GM12878 (cell line): ENCODE results near the gene SERPINB3. TPM values are rescaled to one million over a fixed set of nuclear protein-coding genes. Genes with fewer than 3 reads are reported as not detected.

Experiments
- ATAC-seq: fragments of 200-7000 bp; cut with Tn5 transposase; 3 replicates; pipeline ENCODE4 v1.9.1; 2020; ENCODE audit warnings: mild to moderate bottlenecking, moderate library complexity
- BruUV-seq: library from RNA; stranded (reverse); fragments of 400-500 nt; replicated peaks from 2 replicates; lab custom pipeline; 2021; lab: Mats Ljungman, UMichigan
- CTCF ChIA-PET: fragments of 300-600 bp; sonication (Branson Sonifier 250); formaldehyde crosslinking; extraction: SDS; loops from one replicate; lab custom pipeline; 2021; ENCODE audit warnings: inconsistent platforms; lab: Yijun Ruan, JAX
- POLR2A ChIA-PET: fragments of 350-600 bp; formaldehyde crosslinking; extraction: SDS; loops from one replicate; lab custom pipeline; 2021; ENCODE audit warnings: inconsistent platforms; lab: Charles Lee
- RAD21 ChIA-PET: fragments of 300-600 bp; sonication (Branson Sonifier 250); formaldehyde crosslinking; loops from one replicate; lab custom pipeline; 2023; ENCODE audit warnings: antibody characterized with exemption; ENCODE audit not compliant: unreplicated experiment; lab: Charles Lee
- SMC1A ChIA-PET: fragments of 300-600 bp; sonication (Branson Sonifier 250); formaldehyde crosslinking; loops from one replicate; lab custom pipeline; 2023; ENCODE audit not compliant: unreplicated experiment, uncharacterized antibody; lab: Charles Lee
- DNase-seq: peaks from one replicate; pipeline ENCODE4 v3.0.0-alpha.2; 2011; ENCODE audit warnings: low read depth, low spot score
- FAIRE-seq: peaks from 3 replicates; lab custom pipeline; 2011; peaks lifted over from hg19 to GRCh38; lab: Jason Lieb, UNC
- H2AFZ ChIP-seq: 2 replicates; pipeline ENCODE4 v1.6.0; 2011; ENCODE audit warnings: low read depth, low read length, control low read depth; ENCODE audit not compliant: control insufficient read depth
- H3K27ac ChIP-seq: 2 replicates; pipeline ENCODE4 v1.5.1; 2011; ENCODE audit warnings: control low read depth; ENCODE audit not compliant: control insufficient read depth, insufficient read depth
- H3K27me3 ChIP-seq, 2 experiments: replicated peaks in 1 of 2; 2 replicates each; pipeline versions ENCODE4 v1.6.0 to v1.6.1; 2011; ENCODE audit warnings: low read length in 1 of 2; ENCODE audit not compliant: control insufficient read depth in 2 of 2, insufficient read depth in 2 of 2
- H3K36me3 ChIP-seq, 2 experiments: 2 replicates each; pipeline ENCODE4 v1.5.1; 2011; ENCODE audit warnings: low read length in 1 of 2; ENCODE audit not compliant: control insufficient read depth in 2 of 2, insufficient read depth in 2 of 2
- H3K4me1 ChIP-seq: 2 replicates; pipeline ENCODE4 v1.6.1; 2011; ENCODE audit warnings: mild to moderate bottlenecking, low read length, moderate library complexity, mixed read lengths; ENCODE audit not compliant: control insufficient read depth, insufficient read depth
- H3K4me2 ChIP-seq: 2 replicates; pipeline ENCODE4 v1.6.0; 2011; ENCODE audit warnings: control low read depth; ENCODE audit not compliant: control insufficient read depth, insufficient read depth
- H3K4me3 ChIP-seq: fragments of 200-600 bp; sonication (generic); 2 replicates; pipeline ENCODE4 v1.5.1; 2016
- H3K79me2 ChIP-seq: 2 replicates; pipeline ENCODE4 v1.6.0; 2011; ENCODE audit warnings: low read length; ENCODE audit not compliant: control insufficient read depth, insufficient read depth
- H3K9ac ChIP-seq: 2 replicates; pipeline ENCODE4 v1.8.0; 2011; ENCODE audit warnings: low read length, control low read depth, mixed read lengths; ENCODE audit not compliant: control insufficient read depth, insufficient read depth
- H3K9me3 ChIP-seq: replicated peaks from 3 replicates; pipeline ENCODE4 v1.5.1; 2011; ENCODE audit warnings: mild to moderate bottlenecking, low read length; ENCODE audit not compliant: control insufficient read depth, insufficient read depth
- H4K20me1 ChIP-seq: 2 replicates; pipeline ENCODE4 v1.6.0; 2011; ENCODE audit not compliant: control insufficient read depth, insufficient read depth
- BCLAF1 ChIP-seq: fragments of 450-650 bp; IDR thresholded peaks from 2 replicates; pipeline ENCODE4 v1.6.1; 2017; ENCODE audit warnings: antibody characterized with exemption, mild to moderate bottlenecking, moderate library complexity
- DPF2 ChIP-seq: fragments of 450-650 bp; IDR thresholded peaks from 2 replicates; pipeline ENCODE4 v1.6.1; 2017; ENCODE audit warnings: mild to moderate bottlenecking
- FOS ChIP-seq: IDR thresholded peaks from 3 replicates; pipeline ENCODE4 v1.6.1; 2011; ENCODE audit warnings: borderline replicate concordance; ENCODE audit not compliant: insufficient read length; ENCODE audit errors: extremely low read depth
- FOXK2 ChIP-seq: fragments of 450-650 bp; IDR thresholded peaks from 2 replicates; pipeline ENCODE4 v1.6.1; 2017; ENCODE audit warnings: mild to moderate bottlenecking, moderate library complexity
- FOXM1 ChIP-seq: IDR thresholded peaks from 2 replicates; pipeline ENCODE4 v1.6.1; 2012; ENCODE audit warnings: low read depth, mild to moderate bottlenecking, inconsistent platforms, low read length, moderate library complexity
- LARP7 ChIP-seq: fragments of 450-650 bp; IDR thresholded peaks from 2 replicates; pipeline ENCODE4 v1.6.1; 2017; ENCODE audit warnings: mild to moderate bottlenecking
- MEF2B ChIP-seq: fragments of 450-650 bp; IDR thresholded peaks from 2 replicates; pipeline ENCODE4 v1.6.1; 2018; ENCODE audit warnings: mild to moderate bottlenecking, moderate library complexity; ENCODE audit not compliant: partially characterized antibody, poor library complexity, severe bottlenecking
- RAD51 ChIP-seq: fragments of 450-650 bp; IDR thresholded peaks from 2 replicates; pipeline ENCODE4 v1.6.1; 2016; ENCODE audit warnings: moderate library complexity, mild to moderate bottlenecking, inconsistent platforms
- REST ChIP-seq: IDR thresholded peaks from 2 replicates; pipeline ENCODE4 v1.6.1; 2012; ENCODE audit warnings: mild to moderate bottlenecking, low read depth, low read length
- SMC3 ChIP-seq: IDR thresholded peaks from 2 replicates; pipeline ENCODE4 v1.6.1; 2011; ENCODE audit warnings: low read length, improper control_type of control experiment, borderline replicate concordance
- WGBS: methylation state at CpG from one replicate; pipeline ENCODE4 v1.1.6; 2016; ENCODE audit warnings: low lambda C conversion rate; ENCODE audit not compliant: insufficient replicate concordance, insufficient coverage; ENCODE audit errors: missing lambda C conversion rate; 5-methylcytosine and 5-hydroxymethylcytosine counted together
- in situ Hi-C: fragments of 300-500 bp; cut with MboI; formaldehyde crosslinking; loops from 9 replicates; pipeline ENCODE4 v1.14.3; 2018; ENCODE audit warnings: mixed read lengths
- intact Hi-C: fragments of 100-400 bp; cut with micrococcal nuclease; formaldehyde crosslinking; loops from one replicate; pipeline ENCODE4 v1.14.2; 2022; ENCODE audit not compliant: unreplicated experiment
- polyA plus RNA-seq, 11 experiments: library from polyadenylated mRNA; depleted of rRNA in 4 of 11; unstranded in 6 of 11; stranded (reverse) in 5 of 11; fragments of >200 nt; fragmentation: Nextera tagmentation in 4 of 11; fragmentation: Illumina TruSeq in 1 of 11; extraction: Ambion mirVana in 4 of 11; extraction: Trizol in 1 of 11; gene quantifications; 1 replicate in 1 of 11; 2 replicates in 10 of 11; pipeline versions ENCODE4 v1.2.1 to v1.2.3, GENCODE V29; 2011 to 2016; ENCODE audit warnings: inconsistent platforms in 2 of 11, missing spikeins in 2 of 11, low read depth in 1 of 11
- total RNA-seq, 4 experiments: library from RNA; depleted of rRNA in 3 of 4; stranded (reverse); fragments of >200 nt in 3 of 4; fragmentation: Illumina TruSeq in 1 of 4; extraction: Trizol in 1 of 4; gene quantifications; 2 replicates each; pipeline versions ENCODE4 v1.2.1 to v1.2.3, GENCODE V29; 2013 to 2021
- TF ChIP-seq, protein P1 (sequence below): IDR thresholded peaks from 2 replicates; pipeline ENCODE4 v1.6.1; 2012; ENCODE audit warnings: low read length, inconsistent platforms
- TF ChIP-seq, protein P2 (sequence below): fragments of 450-650 bp; formaldehyde crosslinking; IDR thresholded peaks from 2 replicates; pipeline ENCODE4 v1.5.0; 2022; ENCODE audit warnings: mild to moderate bottlenecking, missing genetic modification characterization

SERPINB3 gene
- total and polyA plus RNA-seq, 10 of the 15 experiments (the other 5 are each of a cell fraction or from before 2014, with no cell fraction given), result not detected

GRCh38 chr18:63648241-63648640, 13.5 kb downstream of the SERPINB3 start:
- BruUV-seq, result no TSS peak
- POLR2A ChIA-PET, result no interaction called here

More at GRCh38 chr18:63648241-63648640, 13.5 kb downstream of the SERPINB3 start:
- ATAC-seq (no peak), FAIRE-seq (no peak), DNase-seq (no peak)
- Histone ChIP-seq H3K9ac (no peak overlapping the region), H3K4me2 (no peak overlapping the region), H3K27ac (no peak overlapping the region), H3K36me3 (no peaks in the 10 kb centered on the region), H4K20me1 (no peaks in the 10 kb centered on the region), H3K79me2 (no peaks in the 10 kb centered on the region), H3K9me3 (no peaks in the 10 kb centered on the region), H3K4me3 (no peak overlapping the region), H2AFZ (no peak overlapping the region), H3K4me1 (no peaks in the 10 kb centered on the region), H3K27me3 (no peaks in the 10 kb centered on the region)
- intact Hi-C loops (no loop called here), in situ Hi-C loops (no loop called here)
- 28% methylated on average over 7 of the region's 7 CpGs for WGBS
- ChIA-PET RAD21 (no interaction called here), CTCF (no interaction called here), SMC1A (no interaction called here)
- TF ChIP-seq SMC3, result no peak
- TF ChIP-seq BCLAF1, result no peak
- no peak for TF ChIP-seq FOS
- TF ChIP-seq FOXK2, result no peak
- no peak for TF ChIP-seq RAD51
- TF ChIP-seq FOXM1, result no peak
- no peak for TF ChIP-seq REST
- TF ChIP-seq MEF2B, result no peak
- TF ChIP-seq, protein P1, sequence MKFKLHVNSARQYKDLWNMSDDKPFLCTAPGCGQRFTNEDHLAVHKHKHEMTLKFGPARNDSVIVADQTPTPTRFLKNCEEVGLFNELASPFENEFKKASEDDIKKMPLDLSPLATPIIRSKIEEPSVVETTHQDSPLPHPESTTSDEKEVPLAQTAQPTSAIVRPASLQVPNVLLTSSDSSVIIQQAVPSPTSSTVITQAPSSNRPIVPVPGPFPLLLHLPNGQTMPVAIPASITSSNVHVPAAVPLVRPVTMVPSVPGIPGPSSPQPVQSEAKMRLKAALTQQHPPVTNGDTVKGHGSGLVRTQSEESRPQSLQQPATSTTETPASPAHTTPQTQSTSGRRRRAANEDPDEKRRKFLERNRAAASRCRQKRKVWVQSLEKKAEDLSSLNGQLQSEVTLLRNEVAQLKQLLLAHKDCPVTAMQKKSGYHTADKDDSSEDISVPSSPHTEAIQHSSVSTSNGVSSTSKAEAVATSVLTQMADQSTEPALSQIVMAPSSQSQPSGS, result no peak
- TF ChIP-seq LARP7, result no peak
- TF ChIP-seq DPF2, result no peak
- TF ChIP-seq, protein P2, sequence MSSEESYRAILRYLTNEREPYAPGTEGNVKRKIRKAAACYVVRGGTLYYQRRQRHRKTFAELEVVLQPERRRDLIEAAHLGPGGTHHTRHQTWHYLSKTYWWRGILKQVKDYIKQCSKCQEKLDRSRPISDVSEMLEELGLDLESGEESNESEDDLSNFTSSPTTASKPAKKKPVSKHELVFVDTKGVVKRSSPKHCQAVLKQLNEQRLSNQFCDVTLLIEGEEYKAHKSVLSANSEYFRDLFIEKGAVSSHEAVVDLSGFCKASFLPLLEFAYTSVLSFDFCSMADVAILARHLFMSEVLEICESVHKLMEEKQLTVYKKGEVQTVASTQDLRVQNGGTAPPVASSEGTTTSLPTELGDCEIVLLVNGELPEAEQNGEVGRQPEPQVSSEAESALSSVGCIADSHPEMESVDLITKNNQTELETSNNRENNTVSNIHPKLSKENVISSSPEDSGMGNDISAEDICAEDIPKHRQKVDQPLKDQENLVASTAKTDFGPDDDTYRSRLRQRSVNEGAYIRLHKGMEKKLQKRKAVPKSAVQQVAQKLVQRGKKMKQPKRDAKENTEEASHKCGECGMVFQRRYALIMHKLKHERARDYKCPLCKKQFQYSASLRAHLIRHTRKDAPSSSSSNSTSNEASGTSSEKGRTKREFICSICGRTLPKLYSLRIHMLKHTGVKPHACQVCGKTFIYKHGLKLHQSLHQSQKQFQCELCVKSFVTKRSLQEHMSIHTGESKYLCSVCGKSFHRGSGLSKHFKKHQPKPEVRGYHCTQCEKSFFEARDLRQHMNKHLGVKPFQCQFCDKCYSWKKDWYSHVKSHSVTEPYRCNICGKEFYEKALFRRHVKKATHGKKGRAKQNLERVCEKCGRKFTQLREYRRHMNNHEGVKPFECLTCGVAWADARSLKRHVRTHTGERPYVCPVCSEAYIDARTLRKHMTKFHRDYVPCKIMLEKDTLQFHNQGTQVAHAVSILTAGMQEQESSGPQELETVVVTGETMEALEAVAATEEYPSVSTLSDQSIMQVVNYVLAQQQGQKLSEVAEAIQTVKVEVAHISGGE (CRISPR knock-in tag), result no peak
